CD14-positive monocyte (primary cell): ENCODE results near the gene RNF111. TPM values are rescaled to one million over a fixed set of nuclear protein-coding genes. Genes with fewer than 3 reads are reported as not detected.
A peak's percentile ranks its signal among the peaks of the same experiment; 100 is the strongest.

ENCODE experiments used
- DNase-seq, 3 donors: peaks; one replicate each; pipeline ENCODE4 v3.0.0-alpha.2; 2011 to 2022
- H2AFZ ChIP-seq: 2 replicates; pipeline ENCODE4 v1.6.0; 2012; ENCODE audit warnings: mild to moderate bottlenecking, low read depth, low read length, inconsistent platforms; ENCODE audit not compliant: insufficient read depth, poor library complexity, severe bottlenecking
- H3K27ac ChIP-seq, 2 donors: 1 replicate in 1 of 2; 2 replicates in 1 of 2; pipeline ENCODE4 v1.5.1; 2012 to 2013; ENCODE audit warnings: low read length in 2 of 2, control low read depth in 1 of 2, inconsistent platforms in 1 of 2, low read depth in 1 of 2, mild to moderate bottlenecking in 1 of 2
- H3K27me3 ChIP-seq, 2 donors: one replicate each; pipeline versions ENCODE4 v1.6.0 to v1.6.1; 2011 to 2013; ENCODE audit warnings: low read length in 2 of 2; ENCODE audit not compliant: control insufficient read depth in 2 of 2, insufficient read depth in 2 of 2
- H3K36me3 ChIP-seq, 2 donors: replicated peaks in 1 of 2; 1 replicate in 1 of 2; 2 replicates in 1 of 2; pipeline versions ENCODE4 v1.5.1 to v1.6.1; 2012 to 2013; ENCODE audit warnings: low read length in 2 of 2, control low read depth in 1 of 2, inconsistent platforms in 1 of 2, mild to moderate bottlenecking in 1 of 2; ENCODE audit not compliant: insufficient read depth in 2 of 2, control insufficient read depth in 1 of 2
- H3K4me1 ChIP-seq, 2 donors: 1 replicate in 1 of 2; 2 replicates in 1 of 2; pipeline versions ENCODE4 v1.5.1 to v1.6.1; 2012 to 2013; ENCODE audit warnings: low read length in 2 of 2, control low read depth in 1 of 2, inconsistent platforms in 1 of 2, mild to moderate bottlenecking in 1 of 2, moderate library complexity in 1 of 2; ENCODE audit not compliant: insufficient read depth in 2 of 2, control insufficient read depth in 1 of 2
- H3K4me2 ChIP-seq: replicated peaks from 2 replicates; pipeline ENCODE3; 2012; ENCODE audit warnings: low read length, moderate library complexity, mild to moderate bottlenecking; ENCODE audit not compliant: poor library complexity, severe bottlenecking; ENCODE audit errors: extremely low read depth
- H3K4me3 ChIP-seq, 3 experiments: fragments of 200-600 bp in 1 of 3; sonication (generic) in 1 of 3; replicated peaks in 1 of 3; 1 replicate in 2 of 3; 2 replicates in 1 of 3; pipeline ENCODE4 v1.5.1; 2011 to 2013; ENCODE audit warnings: low read length in 3 of 3, mild to moderate bottlenecking in 3 of 3, control low read depth in 2 of 3, low read depth in 2 of 3, inconsistent platforms in 1 of 3, moderate library complexity in 1 of 3
- H3K79me2 ChIP-seq: 2 replicates; pipeline ENCODE4 v1.6.0; 2012; ENCODE audit warnings: mild to moderate bottlenecking, control low read depth, inconsistent platforms, low read length, moderate library complexity; ENCODE audit not compliant: insufficient read depth
- H3K9ac ChIP-seq: 2 replicates; pipeline ENCODE4 v1.6.0; 2017; ENCODE audit warnings: low read length, mild to moderate bottlenecking; ENCODE audit not compliant: insufficient read depth, poor library complexity, severe bottlenecking
- H3K9me3 ChIP-seq, 2 donors: replicated peaks in 1 of 2; 1 replicate in 1 of 2; 2 replicates in 1 of 2; pipeline versions ENCODE4 v1.5.1 to v1.6.1; 2012 to 2013; ENCODE audit warnings: low read length in 2 of 2, control low read depth in 1 of 2; ENCODE audit not compliant: control insufficient read depth in 1 of 2, insufficient read depth in 1 of 2
- H4K20me1 ChIP-seq: 2 replicates; pipeline ENCODE4 v1.6.0; 2012; ENCODE audit warnings: mild to moderate bottlenecking, low read length, control low read depth, moderate library complexity; ENCODE audit not compliant: insufficient read depth
- H3K27ac Mint-ChIP-seq, 7 donors: one replicate each; pipeline ENCODE4 v1.8.0; 2020; ENCODE audit warnings: mild to moderate bottlenecking in 7 of 7, mixed read lengths in 7 of 7, moderate library complexity in 6 of 7, inconsistent platforms in 2 of 7
- H3K27me3 Mint-ChIP-seq, 3 donors: one replicate each; pipeline ENCODE4 v1.8.0; 2021 to 2022; ENCODE audit warnings: low read depth in 3 of 3, mild to moderate bottlenecking in 3 of 3, mixed read lengths in 3 of 3, moderate library complexity in 3 of 3, inconsistent platforms in 1 of 3
- H3K36me3 Mint-ChIP-seq, 2 donors: one replicate each; pipeline ENCODE4 v1.8.0; 2020; ENCODE audit warnings: mixed read lengths in 2 of 2, inconsistent platforms in 1 of 2, mild to moderate bottlenecking in 1 of 2
- H3K4me1 Mint-ChIP-seq: one replicate; pipeline ENCODE4 v1.8.0; 2020; ENCODE audit warnings: mild to moderate bottlenecking, mixed read lengths
- H3K4me3 Mint-ChIP-seq, 2 donors: one replicate each; pipeline ENCODE4 v1.8.0; 2020; ENCODE audit warnings: mild to moderate bottlenecking in 2 of 2, mixed read lengths in 2 of 2, moderate library complexity in 1 of 2
- H3K9me3 Mint-ChIP-seq, 7 donors: one replicate each; pipeline ENCODE4 v1.8.0; 2020 to 2022; ENCODE audit warnings: mixed read lengths in 7 of 7, mild to moderate bottlenecking in 6 of 7, moderate library complexity in 6 of 7, inconsistent platforms in 2 of 7
- CTCF ChIP-seq: fragments of 200-600 bp; IDR thresholded peaks from one replicate; pipeline ENCODE4 v1.8.0; 2022; ENCODE audit warnings: antibody characterized with exemption, mild to moderate bottlenecking
- WGBS: methylation state at CpG from one replicate; pipeline ENCODE4 v1.1.5; 2013; ENCODE audit warnings: missing lambda C conversion rate; ENCODE audit not compliant: insufficient coverage; 5-methylcytosine and 5-hydroxymethylcytosine counted together
- intact Hi-C, 2 donors: fragments of 100-400 bp; cut with micrococcal nuclease; formaldehyde crosslinking; loops; one replicate each; pipeline versions ENCODE4 v1.15.0 to v1.15.1; 2023
- polyA plus RNA-seq, 3 donors: library from polyadenylated mRNA; depleted of rRNA in 1 of 3; unstranded in 2 of 3; stranded (reverse) in 1 of 3; fragments of 300-500 nt in 2 of 3; fragments of >200 nt in 1 of 3; fragmentation: Illumina TruSeq in 2 of 3; gene quantifications; 1 replicate in 2 of 3; 2 replicates in 1 of 3; pipeline ENCODE4 v1.2.3, GENCODE V29; 2012 to 2021

Gene RNF111
- polyA plus RNA-seq, 3 donors: 10.2 to 28.0 (median 18.2) TPM

- H3K27ac ChIP-seq: peak overlapping the region; percentile 87 to 100
- peak overlapping the region; percentile 77 to 99 (median 86) for H3K4me3 ChIP-seq
- Mint-ChIP-seq H3K27me3 (no peaks in the 10 kb centered on the region), H3K4me3 (peak overlapping the region; percentile 99), H3K9me3 (no peaks in the 10 kb centered on the region), H3K4me1 (peaks cover 57% of the 10 kb centered on the region), H3K36me3 (peaks cover 23 to 29% of the 10 kb centered on the region in 2 donors), H3K27ac (peak overlapping the region; percentile 95 to 99 (median 97))
- H3K27me3 ChIP-seq: no peaks in the 10 kb centered on the region
- DNase-seq: peak; percentile 71 to 77 (median 77)
- under 1% methylated on average over 28 of the region's 36 CpGs for WGBS
- H3K36me3 ChIP-seq: peaks cover 10 to 21% of the 10 kb centered on the region in 2 donors
- intact Hi-C loops: loop anchor here (5.0 to 10.0 kb wide), 5 partner anchors 47 to 697 kb away; partner anchors contain the start of genes CCNB2 (in 2 of the 2), BNIP2 (in 1 of the 2) and SLTM (in 1 of the 2)
- peaks cover 57% of the 10 kb centered on the region for H3K79me2 ChIP-seq
- TF ChIP-seq CTCF: no peak
- peak overlapping the region; percentile 95 for H3K9ac ChIP-seq
- no peaks in the 10 kb centered on the region for H3K9me3 ChIP-seq
- peaks cover 36 to 59% of the 10 kb centered on the region in 2 donors for H3K4me1 ChIP-seq
- H2AFZ ChIP-seq: peak overlapping the region; percentile 95
- peak overlapping the region; percentile 93 for H3K4me2 ChIP-seq
- peaks cover 38% of the 10 kb centered on the region for H4K20me1 ChIP-seq
Observed at GRCh38 chr15:58988006-58988785, 733 bp downstream of the RNF111 start.

GRCh38 chr15:58992181-58992580, 4.7 kb downstream of the RNF111 start:
- Histone ChIP-seq H3K79me2 (peaks cover 97% of the 10 kb centered on the region), H3K36me3 (peaks cover 13 to 29% of the 10 kb centered on the region in 2 donors), H3K27ac (no peak overlapping the region), H3K4me1 (peaks cover 10 to 22% of the 10 kb centered on the region in 2 donors), H3K4me2 (no peak overlapping the region), H3K9ac (no peak overlapping the region), H4K20me1 (peaks cover 78% of the 10 kb centered on the region), H3K9me3 (no peaks in the 10 kb centered on the region), H3K4me3 (no peak overlapping the region), H2AFZ (no peak overlapping the region), H3K27me3 (no peaks in the 10 kb centered on the region)
- 90% methylated on average over 2 of the region's 10 CpGs for WGBS
- H3K9me3 Mint-ChIP-seq: no peaks in the 10 kb centered on the region
- H3K36me3 Mint-ChIP-seq: peaks cover 34 to 49% of the 10 kb centered on the region in 2 donors
- no peak for DNase-seq
- TF ChIP-seq CTCF: no peak
- no peaks in the 10 kb centered on the region for H3K27me3 Mint-ChIP-seq
- H3K27ac Mint-ChIP-seq: peak overlapping the region in 2 of 7 donors; percentile 38 to 63
- H3K4me3 Mint-ChIP-seq: no peak overlapping the region
- peaks cover 38% of the 10 kb centered on the region for H3K4me1 Mint-ChIP-seq
- intact Hi-C loops: no loop called here
